Measurements from ENCODE around the gene MDH2. TPM values are rescaled to one million over a fixed set of nuclear protein-coding genes. Genes with fewer than 3 reads are reported as not detected.
"Not testable (repeated sequence)": the region's sequence is repeated elsewhere in the genome, so short reads cannot be mapped to it uniquely, and the experiment has no call there.

Gene MDH2
- total RNA-seq, 2 donors from 2014 or later, result 226 to 284 TPM

- DNase-seq (peak in 1 of 2 donors; percentile 34), ATAC-seq (no peak)
- intact Hi-C loops (cut with DNase I, micrococcal nuclease), result no loop called here
Observed at GRCh38 chr7:76037310-76037709, 10.6 kb upstream of the MDH2 start.

GRCh38 chr7:76040126-76040525, 7.8 kb upstream of the MDH2 start:
- DNase-seq, result no peak
- ATAC-seq, result no peak
- intact Hi-C loops (cut with DNase I, micrococcal nuclease), result no loop called here

GRCh38 chr7:76044375-76044865, 3.5 kb upstream of the MDH2 start:
- DNase-seq (no peak), ATAC-seq (no peak)
- intact Hi-C loops (cut with DNase I, micrococcal nuclease), result no loop called here

GRCh38 chr7:76047305-76047810, 548 bp upstream of the MDH2 start:
- intact Hi-C loops (cut with DNase I, micrococcal nuclease), result no loop called here
- ATAC-seq (peak; percentile 32), DNase-seq (no peak)

DNA sequence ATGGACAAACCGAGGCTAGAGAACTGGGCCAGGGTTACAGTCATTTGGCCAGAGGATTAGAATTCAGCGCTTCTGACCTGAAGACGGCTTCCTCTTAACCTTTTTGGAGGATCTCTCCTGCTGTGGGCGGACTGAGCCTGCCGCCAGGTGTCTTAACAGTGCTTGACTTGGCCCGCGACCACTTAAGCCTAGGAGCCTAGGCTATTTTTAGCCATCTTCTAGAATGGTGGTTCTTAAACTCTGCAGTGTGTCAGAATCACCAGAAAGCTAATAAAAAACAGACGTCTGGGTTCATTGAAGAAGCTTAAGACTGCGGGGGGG, 722 bp downstream of the MDH2 start:
- intact Hi-C loops (cut with DNase I, micrococcal nuclease), result no loop called here
- DNase-seq (peak in 1 of 2 donors; percentile 35), ATAC-seq (peak; percentile 30)

GRCh38 chr7:76049295-76049694, 1.4 kb downstream of the MDH2 start:
- no peak for ATAC-seq
- intact Hi-C loops (cut with DNase I, micrococcal nuclease), result no loop called here

DNA sequence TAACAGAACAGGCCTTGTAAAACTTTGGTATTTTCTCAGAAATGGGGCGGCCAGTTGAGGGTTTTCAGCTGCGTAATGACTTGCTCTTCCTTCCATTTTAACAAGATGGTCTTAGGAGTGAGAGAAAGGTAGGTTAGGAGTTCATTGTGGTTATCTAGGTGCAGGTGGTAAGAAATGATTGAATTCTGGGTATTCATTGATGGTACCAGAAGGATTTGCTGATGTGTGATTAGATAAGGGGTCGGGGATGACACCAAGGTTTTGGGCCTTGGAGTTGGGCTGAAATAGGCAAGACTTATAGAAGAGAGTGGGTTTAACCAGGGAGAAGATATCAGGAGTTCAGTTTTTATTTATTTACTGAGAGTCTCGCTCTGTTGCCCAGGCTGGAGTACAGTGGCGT, 2.6 kb downstream of the MDH2 start:
- no peak for DNase-seq
- no peak for ATAC-seq
- intact Hi-C loops (cut with DNase I, micrococcal nuclease), result no loop called here

More at GRCh38 chr7:76049295-76049694, 1.4 kb downstream of the MDH2 start:
- no peak for DNase-seq

DNA sequence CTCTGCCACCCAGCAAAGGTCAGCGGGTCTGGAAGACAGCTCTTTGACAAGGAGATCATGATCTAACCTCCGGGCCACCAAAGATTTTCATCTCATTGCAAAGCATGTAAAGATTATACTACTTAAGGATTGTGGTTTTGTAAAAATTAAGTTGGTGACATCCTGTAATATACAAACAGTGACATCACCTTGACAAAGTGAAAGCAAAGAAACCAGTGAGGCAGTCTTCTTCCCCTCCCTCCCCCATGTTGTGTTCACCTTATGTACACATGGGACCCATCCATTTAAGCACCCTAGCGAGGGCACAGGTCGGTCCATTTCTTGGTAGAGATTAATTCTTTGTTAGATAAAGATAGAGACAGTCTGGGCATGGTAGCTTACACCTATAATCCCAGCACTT, 3.9 kb downstream of the MDH2 start:
- DNase-seq, result no peak
- ATAC-seq, result no peak
- intact Hi-C loops (cut with DNase I, micrococcal nuclease), result no loop called here

- DNase-seq; intact Hi-C loops (cut with DNase I, micrococcal nuclease); ATAC-seq: not testable (repeated sequence)
Observed at GRCh38 chr7:76052681-76053080, 4.8 kb downstream of the MDH2 start.

- DNase-seq, result no peak
- no peak for ATAC-seq
- intact Hi-C loops (cut with DNase I, micrococcal nuclease), result no loop called here
Observed at GRCh38 chr7:76053461-76053860, 5.6 kb downstream of the MDH2 start.

GRCh38 chr7:76054123-76055120, 6.5 kb downstream of the MDH2 start:
- ATAC-seq (peak; percentile 21), DNase-seq (no peak)
- intact Hi-C loops (cut with DNase I, micrococcal nuclease), result no loop called here

DNA sequence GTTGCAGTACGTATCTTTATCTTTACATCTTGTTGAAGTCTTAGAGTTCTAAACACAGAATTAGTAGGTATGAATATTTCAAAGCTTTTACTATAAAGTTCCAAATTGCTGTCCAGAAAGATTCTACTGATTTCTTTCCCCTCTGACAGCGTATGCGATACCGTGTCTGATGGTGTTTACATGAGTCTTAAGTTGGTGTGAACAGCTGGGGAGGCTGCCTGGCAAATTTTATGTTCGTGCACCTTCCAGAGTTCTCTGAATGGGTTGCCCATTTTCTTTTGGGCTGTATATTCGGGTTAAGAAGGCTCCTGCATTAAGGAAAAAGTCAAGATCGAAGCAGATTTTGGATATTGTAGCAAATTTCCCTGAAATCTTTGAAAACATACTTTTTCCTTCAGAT, 8.3 kb downstream of the MDH2 start:
- intact Hi-C loops (cut with DNase I, micrococcal nuclease), result no loop called here
- ATAC-seq, result no peak
- DNase-seq, result no peak

- DNase-seq (no peak), ATAC-seq (peak; percentile 47)
- intact Hi-C loops (cut with DNase I, micrococcal nuclease), result no loop called here
Observed at GRCh38 chr7:76057103-76057812, 9.4 kb downstream of the MDH2 start.

DNA sequence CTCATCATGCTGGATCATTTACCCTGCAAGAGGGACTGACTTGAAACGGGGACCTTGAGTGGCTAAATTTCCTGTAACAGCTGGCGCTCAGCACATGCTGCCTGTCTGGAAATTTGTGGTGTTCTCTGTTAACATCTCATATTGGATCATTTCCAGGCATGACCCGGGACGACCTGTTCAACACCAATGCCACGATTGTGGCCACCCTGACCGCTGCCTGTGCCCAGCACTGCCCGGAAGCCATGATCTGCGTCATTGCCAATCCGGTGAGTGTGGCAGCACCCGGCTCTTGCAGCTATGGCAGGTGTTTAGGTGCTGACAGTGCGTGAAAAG, 9.9 kb downstream of the MDH2 start:
- no peak for ATAC-seq
- intact Hi-C loops (cut with DNase I, micrococcal nuclease), result no loop called here
- no peak for DNase-seq

DNA sequence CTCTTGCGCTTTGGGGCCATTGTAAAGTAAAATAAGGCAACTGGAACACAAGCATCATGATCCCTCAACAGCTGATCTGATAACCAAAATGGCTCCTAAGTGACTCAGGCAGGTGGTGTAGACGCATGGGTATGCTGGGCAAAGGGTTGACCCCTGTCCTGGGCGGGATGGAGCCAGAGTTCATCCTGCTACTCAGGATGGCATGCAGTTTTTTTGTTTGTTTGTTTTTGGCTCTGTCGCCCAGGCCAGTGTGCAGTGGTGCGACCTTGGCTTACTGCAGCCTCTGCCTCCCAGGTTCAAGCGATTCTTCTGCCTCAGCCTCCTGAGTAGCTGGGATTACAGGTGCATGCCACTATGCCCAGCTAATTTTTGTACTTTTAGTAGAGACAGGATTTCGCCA, 10.8 kb downstream of the MDH2 start:
- peak; percentile 47 for ATAC-seq
- intact Hi-C loops (cut with DNase I, micrococcal nuclease), result not testable (repeated sequence)

GRCh38 chr7:76060842-76061241, 12.9 kb downstream of the MDH2 start:
- DNase-seq (no peak), ATAC-seq (no peak)
- intact Hi-C loops (cut with DNase I, micrococcal nuclease), result no loop called here

More for the DNA sequence above, 10.8 kb downstream of the MDH2 start:
- DNase-seq, result not testable (repeated sequence)

DNA sequence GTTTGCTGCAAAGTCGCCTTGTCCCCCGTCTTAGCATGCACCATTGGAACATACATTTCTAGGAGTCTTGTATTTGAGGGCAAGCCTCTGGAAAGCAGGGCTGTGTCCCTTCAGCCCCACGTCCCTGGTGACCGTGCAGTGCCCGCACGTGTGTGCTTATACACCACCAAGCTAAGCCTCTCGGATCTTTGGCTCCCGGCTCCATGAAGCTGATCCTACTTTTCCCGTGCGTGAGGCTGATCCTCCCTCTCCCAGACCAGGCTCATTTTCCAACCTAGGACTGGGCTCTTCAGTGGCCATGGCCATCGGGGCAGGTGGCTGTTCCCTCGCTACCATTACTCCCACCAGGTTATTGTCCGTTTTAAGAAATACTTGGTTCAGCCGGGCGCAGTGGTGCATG, 14.3 kb downstream of the MDH2 start:
- intact Hi-C loops (cut with DNase I, micrococcal nuclease), result no loop called here
- no peak for ATAC-seq
- DNase-seq, result no peak

DNA sequence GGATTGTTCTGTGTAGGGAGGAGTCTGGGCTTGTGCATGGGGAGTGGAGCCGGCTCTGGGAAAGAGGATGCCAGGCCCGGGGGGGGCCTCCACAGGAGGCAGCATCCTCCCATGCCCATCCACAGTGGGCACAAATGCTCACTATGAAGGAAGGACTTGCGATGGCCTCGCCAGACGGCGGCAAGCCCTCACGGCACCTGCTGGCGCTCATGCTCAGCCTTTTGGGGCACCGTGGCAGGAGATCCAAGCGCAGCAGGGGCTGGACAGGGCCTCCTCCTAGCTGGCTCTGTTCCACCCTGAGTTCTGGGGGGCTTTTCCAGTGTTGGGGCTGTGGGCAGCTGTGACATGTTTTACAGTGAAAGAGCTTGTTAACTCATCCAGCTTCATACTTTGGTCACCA, 15.2 kb downstream of the MDH2 start:
- no peak for ATAC-seq
- intact Hi-C loops (cut with DNase I, micrococcal nuclease), result no loop called here

GRCh38 chr7:76063525-76063924, 15.6 kb downstream of the MDH2 start:
- intact Hi-C loops (cut with DNase I, micrococcal nuclease), result no loop called here
- DNase-seq (peak; percentile 72 to 87), ATAC-seq (peak; percentile 83)

More for the DNA sequence above, 15.2 kb downstream of the MDH2 start:
- DNase-seq, result no peak

Data from left colon (tissue), 2 donors.